ENCODE measurements around the gene DISC1. TPM values are rescaled to one million over a fixed set of nuclear protein-coding genes. Genes with fewer than 3 reads are reported as not detected.

DISC1 gene
- total and polyA plus RNA-seq, 2 donors (not counting 3 experiments of a cell fraction or from before 2014, with no cell fraction given), result 3.3 to 14.7 TPM

DNA sequence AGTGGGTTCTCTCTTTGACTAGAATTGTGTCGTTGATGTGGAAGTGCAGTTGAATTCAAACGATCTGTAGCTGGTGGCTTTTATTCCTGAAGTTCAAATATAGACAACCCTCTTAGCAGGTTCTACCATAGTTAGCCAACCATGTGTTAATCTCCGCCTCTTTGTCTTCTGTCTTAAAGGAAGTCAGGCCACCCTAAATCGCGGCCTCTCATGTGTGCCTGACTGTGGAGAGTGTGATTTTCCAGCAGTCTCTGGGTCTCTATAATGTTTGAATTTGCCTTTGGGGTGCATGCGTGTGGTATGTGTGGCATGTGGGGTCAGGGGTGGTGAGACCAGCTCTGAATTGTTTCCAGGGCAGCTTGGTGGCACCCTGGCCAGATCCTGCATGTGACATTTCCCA lies 244.9 kb downstream of the DISC1 start:
- H4K20me1 ChIP-seq (replicated peaks; ENCODE audit: control insufficient read depth, extremely low read depth, insufficient read depth, low read length), result no peaks in the 10 kb centered on the region
- H3K79me2 ChIP-seq (ENCODE audit: control insufficient read depth, insufficient read depth, low read length), result no peaks in the 10 kb centered on the region
- H3K9me3 ChIP-seq (replicated peaks; ENCODE audit: control insufficient read depth, insufficient read depth, low read length), result no peaks in the 10 kb centered on the region
- no peak overlapping the region for H3K4me3 ChIP-seq (replicated peaks in 1 of 3; ENCODE audit: insufficient read depth in 1 of 3, low read depth in 1 of 3, low read length in 3 of 3)
- no peaks in the 10 kb centered on the region for H3K36me3 ChIP-seq (ENCODE audit: control insufficient read depth in 2 of 2, extremely low read depth in 1 of 2, insufficient read depth in 2 of 2, low read length in 2 of 2)
- H3K4me2 ChIP-seq (ENCODE audit: insufficient read depth, low read length), result no peak overlapping the region
- no peak overlapping the region for H3K27ac ChIP-seq (ENCODE audit: insufficient read depth, low read depth, low read length)
- no peaks in the 10 kb centered on the region for H3K4me1 ChIP-seq (ENCODE audit: control insufficient read depth, extremely low read depth, insufficient read depth, low read length)
- H2AFZ ChIP-seq (ENCODE audit: low read depth, low read length), result no peak overlapping the region
- no peak for DNase-seq (ENCODE audit: low read depth, low spot score)
- CTCF ChIA-PET, result interaction anchor here (1.0 kb wide), 1 partner anchor 756 kb away, joined by 3 read pairs; no protein-coding TSS in a partner anchor
- TF ChIP-seq MYC (IDR thresholded peaks at IDR 0.05; ENCODE audit: low read depth, low read length), result no peak
- H3K9me1 ChIP-seq (replicated peaks; ENCODE audit: control insufficient read depth, extremely low read depth, insufficient read depth, low read length), result no peaks in the 10 kb centered on the region
- FAIRE-seq, result no peak
- POLR2A ChIA-PET, result no interaction called here
- no peaks in the 10 kb centered on the region for H3K27me3 ChIP-seq (ENCODE audit: control insufficient read depth in 2 of 2, insufficient read depth in 2 of 2, low read length in 2 of 2)
- H3K9ac ChIP-seq (replicated peaks; ENCODE audit: extremely low read depth, insufficient read depth, low read length), result no peak overlapping the region
- no TSS peak for BruUV-seq (replicated peaks)
- intact Hi-C loops (cut with micrococcal nuclease), result no loop called here
- dilution Hi-C loops (cut with MboI; ENCODE audit: extremely low pct_ligation_motif_present, low sequenced_read_pairs), result no loop called here

DNA sequence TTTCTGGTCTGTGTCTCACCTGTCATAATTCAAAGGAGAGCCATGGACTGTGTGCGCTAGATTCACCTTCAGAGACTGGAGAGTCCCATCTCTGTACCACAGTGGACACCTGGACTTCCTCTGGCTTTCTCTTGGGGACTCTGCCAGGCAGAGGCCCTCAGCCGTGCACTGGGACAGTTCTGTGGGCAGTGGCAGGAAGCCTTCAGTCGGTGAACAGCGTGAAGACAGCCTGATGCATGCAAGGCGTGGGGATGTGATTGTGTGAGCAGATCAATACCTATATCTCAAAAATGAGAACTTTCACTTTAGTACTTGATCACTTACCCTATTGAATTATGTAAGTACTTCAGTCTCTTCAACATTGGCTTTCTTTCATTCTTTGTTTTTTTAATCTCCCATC lies 245.3 kb downstream of the DISC1 start:
- POLR2A ChIA-PET, result no interaction called here
- no peak overlapping the region for H3K4me2 ChIP-seq (ENCODE audit: insufficient read depth, low read length)
- H3K4me3 ChIP-seq (replicated peaks in 1 of 3; ENCODE audit: insufficient read depth in 1 of 3, low read depth in 1 of 3, low read length in 3 of 3), result no peak overlapping the region
- CTCF ChIA-PET, result interaction anchor here (1.0 kb wide), 1 partner anchor 756 kb away, joined by 3 read pairs; no protein-coding TSS in a partner anchor
- dilution Hi-C loops (cut with MboI; ENCODE audit: extremely low pct_ligation_motif_present, low sequenced_read_pairs) (no loop called here), intact Hi-C loops (cut with micrococcal nuclease) (no loop called here)
- no peaks in the 10 kb centered on the region for H4K20me1 ChIP-seq (replicated peaks; ENCODE audit: control insufficient read depth, extremely low read depth, insufficient read depth, low read length)
- no peaks in the 10 kb centered on the region for H3K27me3 ChIP-seq (ENCODE audit: control insufficient read depth in 2 of 2, insufficient read depth in 2 of 2, low read length in 2 of 2)
- H3K9ac ChIP-seq (replicated peaks; ENCODE audit: extremely low read depth, insufficient read depth, low read length), result no peak overlapping the region
- H3K27ac ChIP-seq (ENCODE audit: insufficient read depth, low read depth, low read length), result no peak overlapping the region
- H3K4me1 ChIP-seq (ENCODE audit: control insufficient read depth, extremely low read depth, insufficient read depth, low read length), result no peaks in the 10 kb centered on the region
- no peaks in the 10 kb centered on the region for H3K79me2 ChIP-seq (ENCODE audit: control insufficient read depth, insufficient read depth, low read length)
- BruUV-seq (replicated peaks), result no TSS peak
- FAIRE-seq, result no peak
- H3K9me1 ChIP-seq (replicated peaks; ENCODE audit: control insufficient read depth, extremely low read depth, insufficient read depth, low read length), result no peaks in the 10 kb centered on the region
- no peak for DNase-seq (ENCODE audit: low read depth, low spot score)
- no peaks in the 10 kb centered on the region for H3K9me3 ChIP-seq (replicated peaks; ENCODE audit: control insufficient read depth, insufficient read depth, low read length)
- H2AFZ ChIP-seq (ENCODE audit: low read depth, low read length), result no peak overlapping the region
- TF ChIP-seq JUN (IDR thresholded peaks at IDR 0.05; ENCODE audit: borderline replicate concordance, insufficient read depth, insufficient read length, low read depth) (no peak), EZH2 (IDR thresholded peaks at IDR 0.05; ENCODE audit: borderline replicate concordance, low read depth, low read length, severe bottlenecking) (no peak), MYC (IDR thresholded peaks at IDR 0.05; ENCODE audit: low read depth, low read length) (no peak), POLR2AphosphoS5 (IDR thresholded peaks at IDR 0.05; ENCODE audit: insufficient read depth, low read depth, low read length) (no peak), FOS (IDR thresholded peaks at IDR 0.05; ENCODE audit: borderline replicate concordance, insufficient read depth, low read length) (no peak), GATA2 (IDR thresholded peaks at IDR 0.05; ENCODE audit: insufficient read depth, insufficient read length, low read depth, low read length) (no peak), POLR2A (IDR thresholded peaks at IDR 0.05; ENCODE audit: low read depth, low read length) (no peak)
- TF ChIP-seq, protein P1, sequence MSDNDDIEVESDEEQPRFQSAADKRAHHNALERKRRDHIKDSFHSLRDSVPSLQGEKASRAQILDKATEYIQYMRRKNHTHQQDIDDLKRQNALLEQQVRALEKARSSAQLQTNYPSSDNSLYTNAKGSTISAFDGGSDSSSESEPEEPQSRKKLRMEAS (IDR thresholded peaks at IDR 0.05; ENCODE audit: insufficient read depth, insufficient read length), result no peak
- no peaks in the 10 kb centered on the region for H3K36me3 ChIP-seq (ENCODE audit: control insufficient read depth in 2 of 2, extremely low read depth in 1 of 2, insufficient read depth in 2 of 2, low read length in 2 of 2)
